ENCODE results near the gene WDFY2. TPM values are rescaled to one million over a fixed set of nuclear protein-coding genes. Genes with fewer than 3 reads are reported as not detected.

WDFY2 gene
- total and polyA plus RNA-seq, 2 of the 8 experiments (the other 6 are each of a cell fraction or from before 2014, with no cell fraction given): 13.9 to 29.0 TPM

DNA sequence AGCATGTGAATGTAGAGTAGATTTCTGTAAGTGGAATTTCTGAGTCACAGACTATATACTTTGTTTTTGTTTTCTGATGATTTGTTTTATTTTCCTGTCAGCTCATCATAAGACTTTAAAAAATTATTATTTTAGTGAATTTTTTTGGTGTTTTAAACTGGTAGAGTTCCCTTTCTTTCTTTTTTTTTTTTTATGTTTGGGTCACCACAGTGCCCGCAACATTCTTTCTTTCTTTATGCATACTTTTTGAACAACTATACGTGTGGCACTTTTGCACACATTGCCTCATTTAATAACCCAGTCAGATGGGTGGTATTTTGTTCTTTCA, 46.0 kb downstream of the WDFY2 start (continued):
- TF ChIP-seq, protein P1, sequence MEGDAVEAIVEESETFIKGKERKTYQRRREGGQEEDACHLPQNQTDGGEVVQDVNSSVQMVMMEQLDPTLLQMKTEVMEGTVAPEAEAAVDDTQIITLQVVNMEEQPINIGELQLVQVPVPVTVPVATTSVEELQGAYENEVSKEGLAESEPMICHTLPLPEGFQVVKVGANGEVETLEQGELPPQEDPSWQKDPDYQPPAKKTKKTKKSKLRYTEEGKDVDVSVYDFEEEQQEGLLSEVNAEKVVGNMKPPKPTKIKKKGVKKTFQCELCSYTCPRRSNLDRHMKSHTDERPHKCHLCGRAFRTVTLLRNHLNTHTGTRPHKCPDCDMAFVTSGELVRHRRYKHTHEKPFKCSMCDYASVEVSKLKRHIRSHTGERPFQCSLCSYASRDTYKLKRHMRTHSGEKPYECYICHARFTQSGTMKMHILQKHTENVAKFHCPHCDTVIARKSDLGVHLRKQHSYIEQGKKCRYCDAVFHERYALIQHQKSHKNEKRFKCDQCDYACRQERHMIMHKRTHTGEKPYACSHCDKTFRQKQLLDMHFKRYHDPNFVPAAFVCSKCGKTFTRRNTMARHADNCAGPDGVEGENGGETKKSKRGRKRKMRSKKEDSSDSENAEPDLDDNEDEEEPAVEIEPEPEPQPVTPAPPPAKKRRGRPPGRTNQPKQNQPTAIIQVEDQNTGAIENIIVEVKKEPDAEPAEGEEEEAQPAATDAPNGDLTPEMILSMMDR (IDR thresholded peaks at IDR 0.05; ENCODE audit: control extremely low read depth in 1 of 3, insufficient read depth in 1 of 3, low read depth in 1 of 3, low read length in 3 of 3): no peak
- TF ChIP-seq MAFK (IDR thresholded peaks at IDR 0.05; ENCODE audit: low read depth, low read length) (no peak), PHF8 (conservative IDR thresholded peaks at IDR 0.05; ENCODE audit: low read depth, low read length) (no peak), EZH2 (IDR thresholded peaks at IDR 0.05; ENCODE audit: low read depth, low read length, severe bottlenecking) (no peak), ZNF274 (IDR thresholded peaks at IDR 0.05; ENCODE audit: borderline replicate concordance, extremely low read depth, low read length) (no peak)
- TF ChIP-seq, protein P2, sequence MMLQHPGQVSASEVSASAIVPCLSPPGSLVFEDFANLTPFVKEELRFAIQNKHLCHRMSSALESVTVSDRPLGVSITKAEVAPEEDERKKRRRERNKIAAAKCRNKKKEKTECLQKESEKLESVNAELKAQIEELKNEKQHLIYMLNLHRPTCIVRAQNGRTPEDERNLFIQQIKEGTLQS (IDR thresholded peaks at IDR 0.05; ENCODE audit: insufficient read depth, low read depth, low read length): no peak
- TF ChIP-seq, protein P3, sequence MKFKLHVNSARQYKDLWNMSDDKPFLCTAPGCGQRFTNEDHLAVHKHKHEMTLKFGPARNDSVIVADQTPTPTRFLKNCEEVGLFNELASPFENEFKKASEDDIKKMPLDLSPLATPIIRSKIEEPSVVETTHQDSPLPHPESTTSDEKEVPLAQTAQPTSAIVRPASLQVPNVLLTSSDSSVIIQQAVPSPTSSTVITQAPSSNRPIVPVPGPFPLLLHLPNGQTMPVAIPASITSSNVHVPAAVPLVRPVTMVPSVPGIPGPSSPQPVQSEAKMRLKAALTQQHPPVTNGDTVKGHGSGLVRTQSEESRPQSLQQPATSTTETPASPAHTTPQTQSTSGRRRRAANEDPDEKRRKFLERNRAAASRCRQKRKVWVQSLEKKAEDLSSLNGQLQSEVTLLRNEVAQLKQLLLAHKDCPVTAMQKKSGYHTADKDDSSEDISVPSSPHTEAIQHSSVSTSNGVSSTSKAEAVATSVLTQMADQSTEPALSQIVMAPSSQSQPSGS (IDR thresholded peaks at IDR 0.05; ENCODE audit: low read length): no peak

All from H1 (cell line).